OCI-LY7 (cell line): ENCODE results near the gene ARHGEF11. TPM values are rescaled to one million over a fixed set of nuclear protein-coding genes. Genes with fewer than 3 reads are reported as not detected.

Experiments used
- BruUV-seq: library from RNA; stranded (reverse); fragments of 400-500 nt; replicated peaks from 2 replicates; lab custom pipeline; 2021; lab: Mats Ljungman, UMichigan
- CTCF ChIA-PET: fragments of 300-600 bp; sonication (Branson Sonifier 250); formaldehyde crosslinking; loops from one replicate; lab custom pipeline; 2022; ENCODE audit warnings: antibody characterized with exemption; ENCODE audit not compliant: unreplicated experiment; lab: Charles Lee
- POLR2A ChIA-PET: fragments of 300-600 bp; sonication (Branson Sonifier 250); formaldehyde crosslinking; loops from one replicate; lab custom pipeline; 2022; ENCODE audit warnings: antibody characterized with exemption; lab: Charles Lee
- DNase-seq: peaks from one replicate; pipeline ENCODE4 v3.0.0-alpha.2; 2015; ENCODE audit warnings: low spot score
- H2AFZ ChIP-seq: fragments of 200-600 bp; sonication (generic), shearing (Covaris generic); 2 replicates; pipeline ENCODE4 v1.6.1; 2014; ENCODE audit warnings: mild to moderate bottlenecking, antibody characterized with exemption, low read length, moderate library complexity
- H3K27ac ChIP-seq: fragments of 200-600 bp; sonication (generic); 2 replicates; pipeline ENCODE4 v1.5.1; 2014; ENCODE audit warnings: mixed run types, low read depth, mild to moderate bottlenecking, moderate library complexity, low read length, inconsistent platforms; ENCODE audit not compliant: poor library complexity, severe bottlenecking
- H3K36me3 ChIP-seq: fragments of 200-600 bp; sonication (generic); 2 replicates; pipeline ENCODE4 v1.6.1; 2014; ENCODE audit warnings: mild to moderate bottlenecking, antibody characterized with exemption, low read length, moderate library complexity, mixed read lengths; ENCODE audit not compliant: insufficient read depth
- H3K4me1 ChIP-seq: fragments of 200-600 bp; sonication (generic); 2 replicates; pipeline ENCODE4 v1.5.1; 2014; ENCODE audit warnings: mild to moderate bottlenecking, low read length; ENCODE audit not compliant: insufficient read depth, poor library complexity, severe bottlenecking
- H3K4me2 ChIP-seq: fragments of 200-600 bp; sonication (generic); 2 replicates; pipeline ENCODE4 v1.6.1; 2014; ENCODE audit warnings: mild to moderate bottlenecking, low read length
- H3K4me3 ChIP-seq: fragments of 200-600 bp; sonication (generic); 2 replicates; pipeline ENCODE4 v1.5.1; 2014; ENCODE audit warnings: mild to moderate bottlenecking, low read depth, low read length; ENCODE audit not compliant: poor library complexity, severe bottlenecking
- H3K79me2 ChIP-seq: fragments of 200-600 bp; sonication (generic); 2 replicates; pipeline ENCODE4 v1.6.1; 2016; ENCODE audit warnings: low read depth, mild to moderate bottlenecking, low read length, moderate library complexity, mixed read lengths; ENCODE audit not compliant: insufficient read depth
- H3K9me2 ChIP-seq: fragments of 200-600 bp; sonication (generic); 2 replicates; pipeline ENCODE4 v1.6.1; 2016; ENCODE audit warnings: mild to moderate bottlenecking, low read length, mixed read lengths; ENCODE audit not compliant: insufficient read depth
- H3K9me3 ChIP-seq: fragments of 200-600 bp; sonication (generic); 2 replicates; pipeline ENCODE4 v1.6.1; 2014; ENCODE audit warnings: mild to moderate bottlenecking, mixed run types, low read length, mixed read lengths
- H4K20me1 ChIP-seq: fragments of 200-600 bp; sonication (generic); 2 replicates; pipeline ENCODE4 v1.6.1; 2014; ENCODE audit warnings: mild to moderate bottlenecking, antibody characterized with exemption, low read length, moderate library complexity, mixed read lengths; ENCODE audit not compliant: insufficient read depth
- EZH2phosphoT487 ChIP-seq: fragments of 200-600 bp; sonication (generic); IDR thresholded peaks from 2 replicates; pipeline ENCODE4 v1.6.1; 2018; ENCODE audit warnings: low read depth, borderline replicate concordance, mild to moderate bottlenecking, mixed run types, antibody characterized with exemption, low read length, moderate library complexity, mixed read lengths
- intact Hi-C: fragments of 100-400 bp; cut with micrococcal nuclease; formaldehyde crosslinking; loops from one replicate; pipeline ENCODE4 v1.10.0; 2022; ENCODE audit not compliant: unreplicated experiment
- total RNA-seq, 2 experiments: library from RNA; depleted of rRNA in 1 of 2; stranded (reverse); fragments of >200 nt in 1 of 2; shearing (Covaris generic) in 1 of 2; gene quantifications; 2 replicates each; pipeline ENCODE4 v1.2.3, GENCODE V29; 2014 to 2022
- TF ChIP-seq, protein P1 (sequence below): fragments of 200-600 bp; sonication (generic); conservative IDR thresholded peaks from 2 replicates; pipeline ENCODE4 v1.5.1; 2014; ENCODE audit warnings: mild to moderate bottlenecking, antibody characterized with exemption, low read length, moderate library complexity, mixed read lengths

Gene ARHGEF11
- total RNA-seq, 2 experiments from 2014 or later: 1.5 to 3.4 TPM

DNA sequence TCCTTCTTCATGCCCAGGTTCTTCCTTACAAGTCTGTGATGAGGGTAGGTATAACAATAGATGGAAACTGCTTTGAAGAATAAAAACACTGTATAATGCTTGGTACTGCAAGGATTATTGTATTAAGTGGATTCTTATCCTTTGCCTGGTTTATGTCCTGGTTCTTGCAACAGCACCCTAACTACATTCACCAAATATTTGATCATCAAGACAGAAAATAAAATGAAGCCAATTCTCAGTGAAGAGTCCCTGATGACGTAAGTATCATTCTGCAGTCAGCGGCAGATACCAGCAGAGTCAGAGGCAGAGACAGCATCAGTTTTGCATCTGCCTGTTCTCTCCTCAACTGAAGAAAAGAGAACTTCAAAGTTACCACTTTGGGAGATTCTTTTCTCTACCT, 19.7 kb downstream of the ARHGEF11 start:
- no peak overlapping the region for H3K27ac ChIP-seq
- TF ChIP-seq, protein P1, sequence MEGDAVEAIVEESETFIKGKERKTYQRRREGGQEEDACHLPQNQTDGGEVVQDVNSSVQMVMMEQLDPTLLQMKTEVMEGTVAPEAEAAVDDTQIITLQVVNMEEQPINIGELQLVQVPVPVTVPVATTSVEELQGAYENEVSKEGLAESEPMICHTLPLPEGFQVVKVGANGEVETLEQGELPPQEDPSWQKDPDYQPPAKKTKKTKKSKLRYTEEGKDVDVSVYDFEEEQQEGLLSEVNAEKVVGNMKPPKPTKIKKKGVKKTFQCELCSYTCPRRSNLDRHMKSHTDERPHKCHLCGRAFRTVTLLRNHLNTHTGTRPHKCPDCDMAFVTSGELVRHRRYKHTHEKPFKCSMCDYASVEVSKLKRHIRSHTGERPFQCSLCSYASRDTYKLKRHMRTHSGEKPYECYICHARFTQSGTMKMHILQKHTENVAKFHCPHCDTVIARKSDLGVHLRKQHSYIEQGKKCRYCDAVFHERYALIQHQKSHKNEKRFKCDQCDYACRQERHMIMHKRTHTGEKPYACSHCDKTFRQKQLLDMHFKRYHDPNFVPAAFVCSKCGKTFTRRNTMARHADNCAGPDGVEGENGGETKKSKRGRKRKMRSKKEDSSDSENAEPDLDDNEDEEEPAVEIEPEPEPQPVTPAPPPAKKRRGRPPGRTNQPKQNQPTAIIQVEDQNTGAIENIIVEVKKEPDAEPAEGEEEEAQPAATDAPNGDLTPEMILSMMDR: no peak
- TF ChIP-seq EZH2phosphoT487: no peak
- no TSS peak for BruUV-seq
- no peaks in the 10 kb centered on the region for H3K9me2 ChIP-seq
- no peak overlapping the region for H3K4me2 ChIP-seq
- no peak for DNase-seq
- POLR2A ChIA-PET: no interaction called here
- no peaks in the 10 kb centered on the region for H4K20me1 ChIP-seq
- no peak overlapping the region for H2AFZ ChIP-seq
- no peaks in the 10 kb centered on the region for H3K79me2 ChIP-seq
- H3K4me3 ChIP-seq: no peak overlapping the region
- intact Hi-C loops: no loop called here
- H3K36me3 ChIP-seq: no peaks in the 10 kb centered on the region
- H3K9me3 ChIP-seq: no peaks in the 10 kb centered on the region
- CTCF ChIA-PET: no interaction called here
- H3K4me1 ChIP-seq: no peaks in the 10 kb centered on the region

DNA sequence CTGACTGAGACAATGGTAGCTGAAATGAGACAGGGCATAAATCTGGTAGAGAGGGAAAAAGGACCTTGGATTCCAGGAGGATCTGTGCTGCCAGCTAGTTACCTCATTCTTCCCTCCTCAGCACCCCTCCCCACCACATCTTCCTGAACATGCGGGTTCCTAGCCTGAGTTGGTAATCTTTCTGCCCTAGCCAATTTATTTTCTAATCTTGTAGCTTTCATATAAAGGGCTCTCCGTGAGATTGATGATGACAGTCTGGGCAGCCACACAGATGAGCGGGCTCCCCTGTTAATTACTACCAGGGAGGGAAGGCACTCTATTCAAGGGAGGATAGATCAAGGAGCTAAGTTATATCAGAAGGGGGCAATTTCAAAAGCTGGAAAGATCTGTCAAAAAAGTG, 20.2 kb downstream of the ARHGEF11 start:
- Histone ChIP-seq H3K9me3 (no peaks in the 10 kb centered on the region), H3K79me2 (no peaks in the 10 kb centered on the region), H2AFZ (no peak overlapping the region), H3K27ac (no peak overlapping the region), H4K20me1 (no peaks in the 10 kb centered on the region), H3K4me1 (no peaks in the 10 kb centered on the region), H3K4me3 (no peak overlapping the region), H3K9me2 (no peaks in the 10 kb centered on the region), H3K36me3 (no peaks in the 10 kb centered on the region), H3K4me2 (no peak overlapping the region)
- intact Hi-C loops: no loop called here
- BruUV-seq: no TSS peak
- ChIA-PET POLR2A (no interaction called here), CTCF (no interaction called here)
- no peak for DNase-seq
- TF ChIP-seq, protein P1: no peak
- TF ChIP-seq EZH2phosphoT487: no peak

DNA sequence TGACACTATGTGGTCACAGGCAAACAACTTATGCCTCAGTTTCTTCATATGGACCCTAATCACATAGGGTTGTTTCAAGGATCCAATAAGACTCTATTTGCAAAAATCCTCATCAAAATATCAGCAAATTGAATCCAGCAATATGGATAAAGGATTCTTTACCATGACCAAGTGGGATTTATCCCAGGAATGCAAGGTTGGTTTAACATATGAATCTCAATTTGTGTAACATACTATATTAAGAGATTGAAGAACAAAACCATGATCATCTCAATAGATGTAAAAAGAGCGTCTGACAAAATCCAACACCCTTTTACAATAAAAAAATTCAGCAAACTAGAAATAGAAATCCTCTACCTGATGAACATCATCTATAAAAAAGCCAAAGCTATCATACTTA, 23.9 kb downstream of the ARHGEF11 start:
- TF ChIP-seq EZH2phosphoT487: no peak
- TF ChIP-seq, protein P1: no peak
- intact Hi-C loops: no loop called here
- H3K79me2 ChIP-seq: no peaks in the 10 kb centered on the region
- H3K4me1 ChIP-seq: no peaks in the 10 kb centered on the region
- no peak overlapping the region for H2AFZ ChIP-seq
- no peak for DNase-seq
- POLR2A ChIA-PET: no interaction called here
- no peaks in the 10 kb centered on the region for H3K9me2 ChIP-seq
- H4K20me1 ChIP-seq: no peaks in the 10 kb centered on the region
- BruUV-seq: no TSS peak
- H3K4me3 ChIP-seq: no peak overlapping the region
- CTCF ChIA-PET: no interaction called here
- peaks cover 11% of the 10 kb centered on the region; the same call in 1 of the 2 replicates for H3K9me3 ChIP-seq
- H3K27ac ChIP-seq: no peak overlapping the region
- no peaks in the 10 kb centered on the region for H3K36me3 ChIP-seq
- no peak overlapping the region for H3K4me2 ChIP-seq
